Panc1 (cell line): ENCODE measurements around the gene MFSD6L. TPM values are rescaled to one million over a fixed set of nuclear protein-coding genes. Genes with fewer than 3 reads are reported as not detected.

Source experiments
- ATAC-seq: fragments of 200-7000 bp; cut with Tn5 transposase; 2 replicates; pipeline ENCODE4 v1.9.1; 2020; ENCODE audit warnings: mild to moderate bottlenecking, moderate library complexity
- BruUV-seq: library from RNA; stranded (reverse); fragments of 400-500 nt; replicated peaks from 2 replicates; lab custom pipeline; 2021; lab: Mats Ljungman, UMichigan
- CTCF ChIA-PET: fragments of 300-600 bp; sonication (Branson Sonifier 250); formaldehyde crosslinking; loops from one replicate; lab custom pipeline; 2022; ENCODE audit warnings: antibody characterized with exemption; lab: Charles Lee
- POLR2A ChIA-PET: fragments of 300-600 bp; sonication (Branson Sonifier 250); formaldehyde crosslinking; loops from one replicate; lab custom pipeline; 2022; ENCODE audit warnings: antibody characterized with exemption; lab: Charles Lee
- DNase-seq: peaks from one replicate; pipeline ENCODE4 v3.0.0-alpha.2; 2010; ENCODE audit warnings: low read depth, low spot score
- H3K27ac ChIP-seq: 2 replicates; pipeline ENCODE4 v1.5.1; 2011; ENCODE audit warnings: mild to moderate bottlenecking, low read length, inconsistent platforms
- H3K27me3 ChIP-seq: fragments of 200-500 bp; sonication (Bioruptor generic); 2 replicates; pipeline ENCODE4 v1.6.0; 2014; ENCODE audit warnings: low read length, inconsistent platforms; ENCODE audit not compliant: control insufficient read depth, insufficient read depth
- H3K36me3 ChIP-seq: fragments of 200-500 bp; sonication (Bioruptor generic); 2 replicates; pipeline ENCODE4 v1.5.1; 2014; ENCODE audit warnings: inconsistent platforms, mild to moderate bottlenecking, low read length, moderate library complexity; ENCODE audit not compliant: control insufficient read depth, insufficient read depth
- H3K4me1 ChIP-seq: 2 replicates; pipeline ENCODE4 v1.5.1; 2011; ENCODE audit warnings: inconsistent platforms, mild to moderate bottlenecking, low read length, moderate library complexity; ENCODE audit not compliant: control insufficient read depth, insufficient read depth
- H3K4me3 ChIP-seq, 2 experiments: 2 replicates each; pipeline ENCODE4 v1.5.1; 2011 to 2012; ENCODE audit warnings: low read depth in 2 of 2, low read length in 2 of 2, mild to moderate bottlenecking in 2 of 2, inconsistent platforms in 1 of 2, moderate library complexity in 1 of 2
- H3K9me3 ChIP-seq: fragments of 200-500 bp; sonication (Bioruptor generic); 2 replicates; pipeline ENCODE4 v1.5.1; 2014; ENCODE audit warnings: low read depth, mild to moderate bottlenecking, inconsistent platforms, low read length, moderate library complexity; ENCODE audit not compliant: control insufficient read depth, insufficient read depth
- CTCF ChIP-seq: fragments of 450-650 bp; IDR thresholded peaks from 2 replicates; pipeline ENCODE4 v1.5.1; 2017; ENCODE audit warnings: mild to moderate bottlenecking
- POLR2AphosphoS5 ChIP-seq: IDR thresholded peaks from 2 replicates; pipeline ENCODE4 v1.6.1; 2012; ENCODE audit warnings: mild to moderate bottlenecking, low read depth, low read length, moderate library complexity
- REST ChIP-seq, 2 experiments: IDR thresholded peaks; 2 replicates each; pipeline ENCODE4 v1.6.1; 2011 to 2012; ENCODE audit warnings: low read depth in 2 of 2, control low read depth in 1 of 2, low read length in 1 of 2, mild to moderate bottlenecking in 1 of 2, moderate library complexity in 1 of 2; ENCODE audit not compliant: insufficient read depth in 1 of 2
- SIN3A ChIP-seq: IDR thresholded peaks from 2 replicates; pipeline ENCODE4 v1.6.1; 2012; ENCODE audit warnings: low read depth, mild to moderate bottlenecking, low read length, moderate library complexity, borderline replicate concordance; ENCODE audit not compliant: insufficient read depth
- TCF7L2 ChIP-seq: IDR thresholded peaks from 2 replicates; pipeline ENCODE4 v1.6.1; 2011; ENCODE audit warnings: mild to moderate bottlenecking, low read depth, low read length, inconsistent platforms
- in situ Hi-C: cut with HindIII; loops from 2 replicates; pipeline ENCODE4 v1.10.0; 2016; ENCODE audit warnings: low sequenced_read_pairs, low pct_unique_long_range_greater_than_20kb
- intact Hi-C: fragments of 100-400 bp; cut with micrococcal nuclease; formaldehyde crosslinking; loops from one replicate; pipeline ENCODE4 v1.10.0; 2022; ENCODE audit not compliant: unreplicated experiment
- total RNA-seq: library from RNA; stranded (reverse); gene quantifications from one replicate; pipeline ENCODE4 v1.2.1, GENCODE V29; 2021; ENCODE audit not compliant: unreplicated experiment

The MFSD6L gene
- total RNA-seq, 1 experiment from 2014 or later = not detected

GRCh38 chr17:8822401-8823035 is 23.4 kb upstream of the MFSD6L start:
- BruUV-seq = no TSS peak
- ChIA-PET POLR2A (no interaction called here), CTCF (no interaction called here)
- intact Hi-C loops (no loop called here), in situ Hi-C loops (no loop called here)
- Histone ChIP-seq H3K27ac (no peak overlapping the region), H3K4me1 (no peaks in the 10 kb centered on the region), H3K9me3 (peaks cover 5% of the 10 kb centered on the region; the same call in 1 of the 2 replicates), H3K4me3 (no peak overlapping the region), H3K27me3 (peaks cover 3% of the 10 kb centered on the region; the same call in 1 of the 2 replicates), H3K36me3 (no peaks in the 10 kb centered on the region)
- no peak for DNase-seq
- no peak for ATAC-seq
- no peak for TF ChIP-seq SIN3A
- no peak for TF ChIP-seq REST (IDR thresholded peaks at IDR 0.05; ENCODE audit: insufficient read depth in 1 of 2, low read depth in 2 of 2, low read length in 1 of 2)
- TF ChIP-seq CTCF = no peak
- TF ChIP-seq POLR2AphosphoS5 = no peak
- no peak for TF ChIP-seq TCF7L2

GRCh38 chr17:8821446-8822105 is 22.4 kb upstream of the MFSD6L start:
- DNase-seq (no peak), ATAC-seq (no peak)
- intact Hi-C loops (no loop called here), in situ Hi-C loops (no loop called here)
- CTCF ChIA-PET = no interaction called here
- Histone ChIP-seq H3K9me3 (peaks cover 5% of the 10 kb centered on the region; the same call in 1 of the 2 replicates), H3K27ac (no peak overlapping the region), H3K4me3 (no peak overlapping the region), H3K27me3 (peaks cover 7% of the 10 kb centered on the region), H3K4me1 (no peaks in the 10 kb centered on the region), H3K36me3 (no peaks in the 10 kb centered on the region)
- no TSS peak for BruUV-seq
- TF ChIP-seq TCF7L2 = no peak
- no peak for TF ChIP-seq POLR2AphosphoS5
- no peak for TF ChIP-seq SIN3A
- no peak for TF ChIP-seq CTCF
- no peak for TF ChIP-seq REST (IDR thresholded peaks at IDR 0.05; ENCODE audit: insufficient read depth in 1 of 2, low read depth in 2 of 2, low read length in 1 of 2)
- POLR2A ChIA-PET = no interaction called here
